HCT116 (cell line): ENCODE results near the gene PMF1.

Experiments used
- CEBPB ChIP-seq: IDR thresholded peaks from 2 replicates; pipeline ENCODE4 v1.6.1; 2012; ENCODE audit warnings: low read depth
- CTCF ChIP-seq, 3 experiments: fragments of 200-600 bp in 1 of 3; sonication (generic) in 1 of 3; IDR thresholded peaks in 2 of 3; conservative IDR thresholded peaks in 1 of 3; 2 replicates each; pipeline ENCODE4 v1.5.1; 2012 to 2017; ENCODE audit warnings: low read depth in 2 of 3, low read length in 2 of 3, antibody characterized with exemption in 1 of 3, borderline replicate concordance in 1 of 3, control low read depth in 1 of 3, mild to moderate bottlenecking in 1 of 3, mixed read lengths in 1 of 3, mixed run types in 1 of 3, moderate library complexity in 1 of 3; ENCODE audit not compliant: insufficient read depth in 1 of 3
- EZH2 ChIP-seq: fragments of 200-600 bp; sonication (generic); IDR thresholded peaks from 2 replicates; pipeline ENCODE4 v1.6.1; 2017; ENCODE audit warnings: antibody characterized with exemption, mixed run types
- EZH2phosphoT487 ChIP-seq: fragments of 200-600 bp; IDR thresholded peaks from 2 replicates; pipeline ENCODE4 v1.6.1; 2018; ENCODE audit warnings: antibody characterized with exemption, borderline replicate concordance
- FOSL1 ChIP-seq: IDR thresholded peaks from 2 replicates; pipeline ENCODE4 v1.6.1; 2012; ENCODE audit warnings: low read depth
- JUND ChIP-seq: IDR thresholded peaks from 2 replicates; pipeline ENCODE4 v1.6.1; 2012
- MAX ChIP-seq: IDR thresholded peaks from 2 replicates; pipeline ENCODE4 v1.6.1; 2012
- POLR2A ChIP-seq: IDR thresholded peaks from 2 replicates; pipeline ENCODE4 v1.7.0; 2011; ENCODE audit warnings: borderline replicate concordance; ENCODE audit not compliant: insufficient read depth, insufficient read length; ENCODE audit errors: extremely low read depth
- REST ChIP-seq: IDR thresholded peaks from 2 replicates; pipeline ENCODE4 v1.6.1; 2012; ENCODE audit warnings: low read depth
- SIN3A ChIP-seq: IDR thresholded peaks from 2 replicates; pipeline ENCODE4 v1.6.1; 2012; ENCODE audit warnings: low read depth
- SP1 ChIP-seq: IDR thresholded peaks from 2 replicates; pipeline ENCODE4 v1.6.1; 2012; ENCODE audit warnings: low read depth
- YY1 ChIP-seq: IDR thresholded peaks from 2 replicates; pipeline ENCODE4 v1.6.1; 2011; ENCODE audit warnings: low read length, low read depth, moderate library complexity, mild to moderate bottlenecking; ENCODE audit not compliant: insufficient replicate concordance; ENCODE audit errors: extremely low read depth
- ZBTB33 ChIP-seq: IDR thresholded peaks from 2 replicates; pipeline ENCODE4 v1.6.1; 2011; ENCODE audit warnings: mild to moderate bottlenecking, low read length, moderate library complexity; ENCODE audit not compliant: insufficient replicate concordance; ENCODE audit errors: extremely low read depth

GRCh38 chr1:156268336-156268735 is 55.5 kb downstream of the PMF1 start:
- TF ChIP-seq SIN3A: no peak
- TF ChIP-seq CTCF (IDR thresholded peaks at IDR 0.05 in 2 of 3, conservative IDR thresholded peaks at IDR 0.05 in 1 of 3; ENCODE audit: borderline replicate concordance in 1 of 3, insufficient read depth in 1 of 3, low read depth in 2 of 3, low read length in 2 of 3): no peak
- TF ChIP-seq REST: no peak
- TF ChIP-seq YY1: no peak
- no peak for TF ChIP-seq JUND
- TF ChIP-seq POLR2A: no peak
- TF ChIP-seq EZH2phosphoT487: no peak
- no peak for TF ChIP-seq SP1
- TF ChIP-seq MAX: no peak
- no peak for TF ChIP-seq CEBPB
- no peak for TF ChIP-seq ZBTB33
- TF ChIP-seq FOSL1: no peak
- TF ChIP-seq EZH2: no peak
